T-helper 1 cell treated with Interleukin-12 subunit alpha and Interleukin-12 subunit beta and Interleukin-4 antibody, amounts not matched to agents 30 ng/mL and 1 ng/mL, for 36 hours (primary cell): ENCODE measurements around the gene TAF4B. TPM values are rescaled to one million over a fixed set of nuclear protein-coding genes. Genes with fewer than 3 reads are reported as not detected.
"Not testable (repeated sequence)": the region's sequence is repeated elsewhere in the genome, so short reads cannot be mapped to it uniquely, and the experiment has no call there.

ENCODE experiments used
- intact Hi-C: fragments of 100-400 bp; cut with micrococcal nuclease; formaldehyde crosslinking; loops from one replicate; pipeline ENCODE4 v1.15.1; 2024
- total RNA-seq: library from RNA; stranded (reverse); gene quantifications from 2 replicates; pipeline ENCODE4 v1.2.3, GENCODE V29; 2022

The TAF4B gene
- total RNA-seq, 1 donor from 2014 or later, result 9.4 TPM

DNA sequence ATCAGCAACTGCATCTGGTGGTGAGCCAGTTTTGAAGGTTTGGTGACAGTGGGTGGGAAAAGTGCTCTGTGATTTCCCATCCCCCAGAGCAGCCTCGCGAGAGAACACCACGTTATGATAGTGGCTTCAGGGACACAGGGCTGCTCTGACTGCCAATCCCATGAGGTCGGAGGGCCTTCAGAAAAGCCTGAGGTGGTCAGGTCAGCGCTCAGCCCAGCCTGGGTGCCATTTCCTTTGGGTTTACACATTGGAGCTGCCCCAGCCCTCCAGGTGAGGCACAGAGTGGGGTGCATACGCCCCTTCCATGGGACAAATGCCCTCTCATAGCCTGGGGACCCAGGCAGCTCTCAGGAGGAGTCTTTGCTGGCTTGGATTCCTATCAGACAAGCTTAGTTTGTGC, 195.3 kb downstream of the TAF4B start:
- intact Hi-C loops, result no loop called here

DNA sequence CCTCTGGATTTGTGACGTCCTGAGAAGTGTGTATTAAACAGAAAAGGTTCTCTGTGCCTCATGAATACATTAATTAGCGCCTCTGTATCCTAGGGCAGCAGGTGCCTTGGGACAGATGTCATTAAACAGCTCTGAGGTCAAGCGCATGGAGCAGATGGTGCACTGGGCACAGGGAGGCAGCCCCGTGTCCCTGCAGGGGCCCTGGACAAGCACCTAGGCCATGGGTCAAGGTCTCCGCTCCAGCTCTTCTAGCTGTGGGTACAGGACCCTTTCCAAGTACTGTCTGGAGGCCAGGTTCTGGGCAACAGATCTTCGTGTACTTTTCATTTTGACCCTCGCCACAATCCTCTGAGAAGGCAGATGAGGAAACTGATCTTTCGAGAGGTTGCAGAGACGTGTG, 195.7 kb downstream of the TAF4B start:
- intact Hi-C loops, result no loop called here

DNA sequence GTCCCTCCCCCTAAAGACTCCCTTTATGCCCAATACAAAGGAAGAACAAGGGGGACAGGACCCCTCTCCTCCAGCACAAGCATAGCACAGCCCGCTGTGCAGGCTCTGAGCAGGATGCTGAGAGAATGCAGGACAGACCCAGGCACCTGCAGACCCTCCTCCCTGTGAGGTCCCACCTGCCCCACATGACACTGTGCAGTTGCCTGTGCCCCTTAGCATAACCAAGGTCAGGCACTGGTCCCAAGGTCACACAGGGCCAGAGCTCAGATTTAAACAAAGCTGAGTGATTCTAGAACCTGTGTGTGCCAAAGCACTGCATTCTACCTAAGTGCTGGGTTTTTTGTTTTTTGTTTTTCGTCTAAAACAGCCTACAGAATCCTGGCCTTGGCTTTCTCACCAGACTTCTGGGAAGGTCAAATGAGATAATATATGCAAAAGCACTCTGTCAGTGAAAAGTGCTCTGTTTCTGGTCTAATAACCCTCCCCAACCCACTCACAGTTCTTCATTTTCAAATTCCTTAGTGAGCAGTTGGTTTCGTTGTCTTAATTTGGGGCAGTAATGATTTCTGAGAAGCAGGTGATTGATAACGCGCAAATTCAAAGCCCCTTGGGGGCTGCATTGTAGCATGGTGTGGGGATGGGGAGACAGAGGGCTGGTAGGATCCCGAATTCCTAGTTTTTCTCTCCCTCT, 196.4 kb downstream of the TAF4B start:
- intact Hi-C loops, result no loop called here

DNA sequence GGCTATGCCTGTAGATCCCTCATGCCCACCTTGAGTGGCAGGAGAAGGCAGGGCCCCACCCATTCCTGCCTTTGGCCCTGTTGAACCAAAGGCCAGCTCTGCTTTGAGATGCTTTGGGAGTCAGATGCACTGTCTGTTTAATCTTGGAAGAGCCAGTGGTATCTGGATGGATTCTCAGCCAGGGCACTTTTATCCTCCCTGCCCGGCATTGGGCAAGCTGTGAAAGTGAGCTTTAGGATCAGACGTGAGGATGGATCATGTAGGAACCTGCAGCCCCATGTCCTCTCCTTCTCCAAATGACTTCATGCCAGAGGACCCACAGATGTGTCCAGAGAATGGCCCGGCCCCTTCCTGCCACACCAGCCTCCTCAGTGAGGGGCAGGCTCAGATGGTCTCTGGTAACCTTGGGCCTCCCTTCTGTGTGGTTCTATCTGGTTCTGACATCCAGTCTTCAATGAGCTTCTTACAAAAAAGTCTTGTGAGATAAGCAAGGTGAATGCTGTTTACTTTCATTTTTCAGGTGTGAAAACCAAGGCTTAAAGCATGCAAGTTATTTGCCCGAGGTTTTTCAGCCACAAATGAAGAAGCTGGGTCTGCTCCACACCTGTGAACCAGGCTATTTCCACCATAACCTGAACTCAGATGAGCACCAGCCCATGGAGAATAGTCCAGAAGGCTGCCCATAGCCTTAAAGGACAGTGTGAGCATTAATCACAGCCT, 198.3 kb downstream of the TAF4B start:
- intact Hi-C loops, result loop anchor here (5.0 kb wide), 1 partner anchor 63 kb away; no protein-coding TSS in a partner anchor

DNA sequence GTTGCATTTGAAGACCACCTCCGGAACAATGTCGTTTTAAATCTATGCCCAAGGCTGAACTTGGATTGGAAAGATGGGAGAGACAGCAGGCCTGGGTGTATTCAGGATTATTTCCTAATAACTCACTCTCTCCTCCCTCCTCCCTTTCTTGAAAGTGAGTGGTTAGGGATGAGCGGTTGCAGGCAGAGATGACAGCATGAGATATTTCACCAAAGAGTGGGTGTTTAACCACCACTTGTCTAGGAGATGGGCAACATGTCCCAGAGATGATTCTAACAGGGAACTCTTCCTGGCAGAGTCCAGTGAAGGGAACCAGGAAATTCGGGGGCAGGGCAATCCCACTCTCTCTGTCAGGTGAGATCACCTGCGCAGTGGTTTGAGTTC, 198.9 kb downstream of the TAF4B start:
- intact Hi-C loops, result loop anchor here (5.0 kb wide), 1 partner anchor 62 kb away; no protein-coding TSS in a partner anchor

DNA sequence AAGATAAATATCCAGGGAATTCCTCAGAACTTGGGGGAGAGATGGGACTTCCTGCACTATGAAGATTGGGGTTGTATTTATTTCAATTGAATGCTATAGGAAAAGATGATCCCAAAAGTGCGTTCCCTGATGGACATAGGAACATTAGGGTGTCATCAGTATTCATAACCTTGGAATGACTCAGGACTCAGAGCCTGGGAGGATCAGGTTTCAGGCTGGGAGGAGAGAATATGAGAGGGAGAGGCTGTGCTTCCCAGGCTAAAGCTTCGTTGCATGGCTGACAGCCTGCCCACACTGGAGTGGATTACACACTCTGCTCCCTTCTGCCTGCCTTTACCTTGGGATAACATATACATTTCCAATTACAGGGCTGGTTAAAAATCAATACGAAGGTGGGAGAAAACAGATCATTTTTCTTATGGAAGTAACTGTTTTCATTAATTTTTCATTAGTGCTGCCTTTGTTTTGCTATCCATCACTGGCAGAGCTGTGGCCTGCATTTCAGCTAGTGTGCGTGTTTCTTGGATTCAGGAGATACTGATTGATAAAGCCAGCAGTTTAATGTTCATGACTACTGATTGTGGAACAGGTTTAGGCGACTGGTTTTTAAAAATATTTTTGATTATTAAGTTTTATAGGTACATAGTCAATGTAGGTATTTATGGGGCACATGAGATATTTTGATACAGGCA, 203.4 kb downstream of the TAF4B start:
- intact Hi-C loops, result loop anchor here (5.0 kb wide), 1 partner anchor 58 kb away; no protein-coding TSS in a partner anchor

DNA sequence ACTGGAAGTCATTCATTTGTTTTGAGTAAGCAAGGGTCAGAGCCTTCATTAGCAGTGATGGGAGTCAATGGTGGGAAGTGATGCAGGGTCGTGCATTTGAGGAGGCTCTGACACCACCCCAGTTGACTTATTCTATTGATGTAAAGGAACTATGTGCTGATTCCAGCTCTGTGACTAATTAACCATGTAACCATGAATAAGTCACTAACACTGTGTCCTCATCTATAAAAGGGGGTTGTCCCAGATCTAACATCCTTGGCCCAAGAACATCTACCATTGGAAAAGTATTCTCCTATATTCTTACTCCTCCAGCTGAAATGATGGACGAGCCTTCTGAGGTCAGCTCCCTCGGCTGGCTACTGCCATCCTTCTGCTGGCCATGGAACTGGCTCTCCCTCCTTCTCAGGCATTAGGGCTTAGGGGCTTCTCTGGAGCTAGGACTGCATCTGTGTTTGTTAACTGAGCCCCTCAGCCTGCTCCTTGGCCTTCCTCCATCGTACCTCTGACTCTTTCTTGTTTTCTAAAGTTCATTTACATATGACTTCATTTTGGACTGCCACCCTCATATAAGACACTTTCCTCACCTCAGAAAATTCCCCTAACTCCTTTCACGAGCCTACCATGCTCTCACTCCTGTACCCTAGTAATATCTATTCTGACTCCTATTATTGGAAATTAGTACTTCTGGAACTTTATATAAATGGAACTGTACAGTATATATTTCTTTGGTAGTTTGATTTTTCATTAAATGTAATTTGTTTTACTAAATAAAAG, 206.6 kb downstream of the TAF4B start:
- intact Hi-C loops, result no loop called here

DNA sequence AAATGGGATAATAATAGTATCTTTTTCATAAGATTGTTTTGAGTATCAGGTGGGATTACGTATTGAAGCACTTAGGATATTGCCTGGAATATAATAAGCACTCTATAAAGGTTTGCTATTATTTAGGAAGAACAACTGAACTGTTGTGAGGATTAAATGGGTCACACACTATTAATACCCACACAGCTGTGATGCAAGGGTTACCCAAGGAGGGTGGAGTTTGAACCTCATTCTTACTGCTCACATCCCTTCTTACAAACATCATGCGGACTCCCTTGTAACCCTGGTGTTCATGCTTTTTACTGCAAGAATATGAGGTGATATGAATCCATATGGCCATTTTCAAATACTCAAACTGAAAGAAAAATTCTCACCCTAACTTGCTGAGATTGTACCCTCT, 208.6 kb downstream of the TAF4B start:
- intact Hi-C loops, result no loop called here

DNA sequence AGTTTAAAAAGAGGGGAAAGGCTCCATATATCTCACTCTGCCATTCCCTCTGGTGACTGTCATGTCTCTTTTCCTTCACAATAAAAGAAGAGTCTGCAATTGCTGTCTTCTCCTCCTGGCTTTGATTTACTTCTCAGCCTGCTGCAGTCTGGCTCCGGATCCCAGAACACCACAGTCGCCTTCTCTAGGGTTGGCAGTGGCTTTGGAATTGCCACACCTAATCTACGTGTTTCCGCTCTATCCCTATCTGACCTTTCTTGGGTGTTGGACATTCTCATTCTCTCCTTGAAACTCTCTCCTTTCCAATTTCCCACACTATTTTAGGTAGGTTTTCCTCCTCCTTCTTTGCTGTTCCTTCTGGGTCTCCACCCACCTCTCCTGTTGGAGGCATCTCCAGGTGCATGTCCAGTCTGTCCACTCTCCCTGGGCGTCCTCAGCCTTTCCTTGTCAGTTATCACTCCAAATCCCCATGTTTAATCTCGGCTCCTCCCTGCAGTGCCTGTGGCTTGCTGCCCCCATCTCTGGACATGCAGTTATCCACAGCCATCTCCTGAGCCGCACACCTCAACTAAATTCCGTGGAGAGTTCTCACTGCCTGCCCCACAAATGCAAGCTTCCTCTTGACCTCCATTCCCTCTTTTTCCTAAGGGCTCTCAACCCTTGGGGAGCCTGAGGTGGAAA, 209.3 kb downstream of the TAF4B start:
- intact Hi-C loops, result no loop called here

DNA sequence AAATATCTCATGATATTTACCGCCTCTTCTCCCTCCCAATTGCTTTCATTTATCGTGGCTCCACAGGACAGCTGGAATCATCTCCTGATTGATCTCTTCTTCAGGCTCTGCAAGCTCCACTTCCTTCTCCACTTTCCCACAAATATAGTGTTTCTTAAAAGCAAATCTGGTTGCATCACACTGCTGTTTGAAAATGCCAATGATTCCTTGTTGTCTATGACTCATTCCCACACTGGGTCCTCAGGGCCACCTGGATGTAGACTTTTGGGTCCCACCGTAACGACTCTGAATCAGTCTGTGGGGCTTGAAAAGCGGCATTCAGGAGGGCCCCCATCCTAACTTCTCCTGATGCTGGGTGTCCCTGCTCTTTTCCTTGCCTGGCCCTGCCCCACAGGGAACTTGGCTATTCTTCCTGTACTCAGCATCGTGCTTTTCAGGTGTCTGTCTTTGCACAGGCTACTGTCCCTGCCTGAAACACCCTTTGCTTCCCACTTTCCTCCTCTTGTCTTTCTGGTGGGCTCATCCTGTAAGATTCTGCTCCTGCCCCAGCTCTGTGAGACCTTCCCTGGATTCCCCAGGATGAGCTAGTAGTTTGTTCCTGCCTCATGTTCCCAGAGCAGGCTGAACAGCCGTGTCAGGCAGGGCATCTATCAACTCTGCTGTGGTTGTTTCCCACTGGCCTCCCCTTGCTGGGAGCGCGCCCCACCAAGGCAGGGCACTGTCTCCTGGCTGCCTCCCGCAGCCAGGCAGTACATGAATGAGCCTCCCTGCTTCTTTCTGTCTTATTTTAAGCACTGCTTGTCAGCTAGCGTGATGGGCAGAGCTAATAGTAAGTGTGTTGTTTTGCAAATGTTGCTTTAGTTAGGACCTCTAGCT, 210.2 kb downstream of the TAF4B start:
- intact Hi-C loops, result no loop called here

DNA sequence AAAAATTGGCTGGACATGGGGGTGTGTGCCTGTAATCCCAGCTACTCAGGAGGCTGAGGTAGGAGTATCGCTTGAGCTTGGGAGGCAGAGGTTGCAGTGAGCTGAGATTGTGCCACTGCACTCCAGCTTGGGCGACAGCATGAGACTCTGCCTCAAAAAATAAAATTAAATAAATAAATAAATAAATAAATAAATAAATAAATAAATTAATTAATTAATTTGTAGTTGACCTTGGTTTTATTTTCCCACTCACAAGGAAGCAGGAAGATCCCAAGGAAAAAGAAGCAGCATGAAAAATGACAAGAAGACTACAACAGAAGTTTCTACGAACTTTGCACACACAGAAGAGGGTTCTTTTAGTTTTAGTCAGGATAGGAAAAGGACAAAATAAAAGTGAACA, 211.4 kb downstream of the TAF4B start:
- intact Hi-C loops, result not testable (repeated sequence)

DNA sequence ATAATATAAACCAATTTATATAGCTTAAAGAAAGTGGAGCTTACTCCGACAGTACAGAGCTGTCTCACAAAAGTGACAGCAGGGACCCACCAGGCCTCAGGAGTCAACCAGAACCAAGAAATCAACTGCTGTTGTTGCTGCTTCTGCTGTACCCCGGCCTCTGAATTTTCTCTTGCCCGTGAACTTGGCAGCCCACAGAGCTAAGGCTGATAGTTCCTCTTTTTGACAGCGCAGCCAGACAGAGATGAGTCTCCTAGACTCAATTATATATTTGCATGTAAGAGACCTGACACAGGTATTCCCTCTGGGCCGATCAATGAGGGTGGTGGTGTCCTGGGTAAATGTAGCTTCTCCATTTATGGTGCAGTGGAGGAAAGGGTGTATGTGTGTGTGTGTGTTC, 212.7 kb downstream of the TAF4B start:
- intact Hi-C loops, result no loop called here

DNA sequence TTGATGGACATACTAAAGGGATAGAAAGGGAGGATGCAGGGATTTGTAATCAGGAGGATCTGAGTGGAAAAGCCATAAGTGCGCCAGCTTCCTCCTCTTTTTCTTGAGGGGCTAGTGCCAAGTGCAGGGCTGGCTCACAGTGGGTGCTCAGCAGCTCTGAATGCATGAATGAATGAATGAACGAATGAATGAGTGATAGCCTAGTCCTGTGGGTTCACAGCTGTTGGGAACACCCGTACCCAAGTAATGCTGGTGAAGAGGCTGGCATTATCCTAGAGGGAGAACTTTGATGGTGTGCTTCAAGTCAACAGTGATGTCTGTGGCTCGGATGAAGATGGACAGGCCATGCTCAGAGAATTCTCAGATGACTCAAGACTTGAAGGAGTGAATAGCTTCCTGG, 213.3 kb downstream of the TAF4B start:
- intact Hi-C loops, result no loop called here

DNA sequence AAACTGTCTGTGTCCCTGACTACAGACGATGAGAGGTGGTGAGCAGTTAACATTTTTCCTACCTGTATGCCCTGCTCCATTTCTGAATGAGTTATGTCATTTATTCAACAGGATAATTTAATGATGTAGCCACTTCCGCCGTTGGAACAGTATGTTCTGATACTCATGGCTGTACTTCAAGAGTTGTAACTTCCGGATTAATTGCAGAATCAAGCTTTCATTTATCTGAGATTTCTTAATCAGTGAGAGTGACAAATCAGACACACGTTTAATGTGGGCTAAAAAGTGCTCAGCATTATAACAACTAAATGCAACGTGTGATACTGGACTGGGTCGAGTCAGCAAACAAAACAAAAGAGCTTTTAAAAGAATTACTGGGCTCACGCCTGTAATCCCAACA, 214.4 kb downstream of the TAF4B start:
- intact Hi-C loops, result no loop called here

Other genes with a start within 250 kb of the TAF4B start
- gene SS18, start 135.8 kb upstream of the TAF4B start, total RNA-seq, result 77.4 and 77.5 TPM in 2 replicates
- gene PSMA8, start 92.6 kb upstream of the TAF4B start, total RNA-seq, result 0.25 and 0.27 TPM in 2 replicates